Endothelial cell of umbilical vein (primary cell): ENCODE data around the gene KIF20B.

Experiments
- CTCF ChIP-seq, 2 donors: IDR thresholded peaks; 1 replicate in 1 of 2; 2 replicates in 1 of 2; pipeline ENCODE4 v1.5.1; 2011; ENCODE audit warnings: low read length in 2 of 2, mild to moderate bottlenecking in 2 of 2, moderate library complexity in 2 of 2, control low read depth in 1 of 2, inconsistent platforms in 1 of 2, low read depth in 1 of 2; ENCODE audit not compliant: insufficient read depth in 1 of 2; ENCODE audit errors: extremely low read depth in 1 of 2
- EZH2 ChIP-seq: IDR thresholded peaks from 2 replicates; pipeline ENCODE4 v1.6.1; 2012; ENCODE audit warnings: borderline replicate concordance, low read depth, mild to moderate bottlenecking, moderate library complexity, low read length, inconsistent platforms; ENCODE audit not compliant: severe bottlenecking
- FOS ChIP-seq: IDR thresholded peaks from 2 replicates; pipeline ENCODE4 v1.6.1; 2011; ENCODE audit warnings: mild to moderate bottlenecking, low read length, moderate library complexity, borderline replicate concordance; ENCODE audit not compliant: insufficient read depth
- GATA2 ChIP-seq: IDR thresholded peaks from 2 replicates; pipeline ENCODE4 v1.7.0; 2011; ENCODE audit warnings: low read depth, mild to moderate bottlenecking, moderate library complexity, mixed read lengths, low read length; ENCODE audit not compliant: insufficient read length, insufficient read depth
- JUN ChIP-seq: IDR thresholded peaks from 2 replicates; pipeline ENCODE4 v1.6.1; 2011; ENCODE audit warnings: borderline replicate concordance, low read depth; ENCODE audit not compliant: insufficient read length, insufficient read depth
- MYC ChIP-seq: IDR thresholded peaks from one replicate; pipeline ENCODE4 v1.6.1; 2011; ENCODE audit warnings: mild to moderate bottlenecking, low read depth, low read length
- POLR2A ChIP-seq: IDR thresholded peaks from 2 replicates; pipeline ENCODE4 v1.6.1; 2012; ENCODE audit warnings: low read depth, mild to moderate bottlenecking, control low read depth, low read length
- POLR2AphosphoS5 ChIP-seq: IDR thresholded peaks from 2 replicates; pipeline ENCODE4 v1.6.1; 2012; ENCODE audit warnings: low read depth, mild to moderate bottlenecking, control low read depth, low read length, moderate library complexity; ENCODE audit not compliant: insufficient read depth
- TF ChIP-seq, protein P1 (sequence below): IDR thresholded peaks from 2 replicates; pipeline ENCODE4 v1.6.1; 2011; ENCODE audit not compliant: insufficient read depth, insufficient read length

DNA sequence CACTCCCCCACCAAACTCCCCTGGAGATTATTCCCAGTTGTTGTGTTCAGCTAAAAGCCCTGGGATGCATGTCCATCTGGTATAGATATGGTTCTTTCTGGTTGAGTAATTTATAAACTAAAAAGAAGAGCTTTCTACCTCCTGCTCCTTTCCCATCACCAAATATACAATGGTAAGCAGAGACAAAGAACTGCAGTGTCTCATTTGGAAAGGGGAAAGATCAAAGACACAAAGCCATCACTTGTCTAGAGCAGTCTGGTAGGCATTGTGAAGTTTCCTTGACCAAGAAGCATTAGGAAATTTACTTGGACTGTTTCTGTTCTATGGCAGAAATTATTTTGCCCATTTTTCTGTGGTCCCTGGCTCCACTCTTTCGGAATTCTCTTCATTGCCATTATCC is 31.4 kb upstream of the KIF20B start:
- TF ChIP-seq CTCF (IDR thresholded peaks at IDR 0.05; ENCODE audit: extremely low read depth in 1 of 2, insufficient read depth in 1 of 2, low read depth in 1 of 2, low read length in 2 of 2), result no peak
- no peak for TF ChIP-seq POLR2AphosphoS5
- no peak for TF ChIP-seq EZH2
- no peak for TF ChIP-seq JUN
- no peak for TF ChIP-seq GATA2
- TF ChIP-seq POLR2A, result no peak
- TF ChIP-seq, protein P1, sequence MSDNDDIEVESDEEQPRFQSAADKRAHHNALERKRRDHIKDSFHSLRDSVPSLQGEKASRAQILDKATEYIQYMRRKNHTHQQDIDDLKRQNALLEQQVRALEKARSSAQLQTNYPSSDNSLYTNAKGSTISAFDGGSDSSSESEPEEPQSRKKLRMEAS, result no peak
- TF ChIP-seq FOS, result no peak
- no peak for TF ChIP-seq MYC
